ENCODE results near the gene ZNF613. TPM values are rescaled to one million over a fixed set of nuclear protein-coding genes. Genes with fewer than 3 reads are reported as not detected.

The ZNF613 gene
- polyA plus RNA-seq, 6 donors from 2014 or later = 2.1 to 8.4 (median 6.1) TPM

DNA sequence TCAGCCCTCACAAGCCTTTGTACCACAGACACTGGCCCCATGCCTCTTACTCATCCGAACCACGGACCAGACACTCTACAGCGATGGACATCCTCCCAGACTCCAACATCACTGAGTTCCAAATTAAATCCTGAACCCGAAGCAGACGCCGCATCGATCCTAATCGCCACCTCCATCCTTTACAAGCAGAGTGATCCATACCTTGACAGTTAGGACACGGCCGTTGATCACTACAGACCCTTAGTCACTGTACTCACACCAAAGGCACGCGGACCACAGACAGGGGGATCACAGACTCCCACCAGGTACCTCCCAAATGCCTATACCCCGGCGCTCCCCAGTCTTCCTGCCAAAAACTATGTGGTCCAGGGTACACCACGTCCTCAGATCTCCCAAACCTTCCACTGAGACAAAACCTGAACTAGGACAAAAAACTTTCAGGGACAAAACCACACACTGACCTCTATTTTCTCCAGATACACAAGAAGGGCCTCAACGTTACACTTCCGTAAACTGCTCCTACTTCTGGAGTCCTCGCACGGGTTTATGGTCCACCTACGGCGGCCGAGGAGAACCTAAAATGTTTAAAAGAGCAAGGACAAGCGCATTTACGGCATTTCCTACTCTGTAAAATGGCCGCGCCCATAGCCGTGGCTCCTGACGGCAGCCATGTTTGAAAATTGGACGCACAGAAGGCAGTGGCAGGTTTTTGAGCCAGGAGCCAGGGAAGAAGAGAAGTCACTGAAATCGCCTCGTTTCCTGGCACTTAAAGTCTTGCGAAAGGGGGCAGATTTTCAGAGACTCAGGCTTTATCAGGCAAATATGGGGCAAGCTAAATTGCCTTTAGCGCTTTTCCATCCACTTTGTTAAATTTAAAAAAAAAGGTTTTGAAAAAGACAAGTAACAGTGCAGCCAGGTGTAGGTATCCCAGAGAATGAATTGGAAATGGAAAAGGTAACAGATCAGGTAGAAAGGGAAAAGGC lies 59.3 kb downstream of the ZNF613 start, which contains the start of gene ZNF350:
TSS of gene ZNF350 (minus strand) at position 532 of the 983 bp plus-strand sequence. CDS start 12,480 bp downstream, outside the sequence.
- H3K36me3 Mint-ChIP-seq = peaks cover 37 to 61% of the 10 kb centered on the region in 2 donors
- ATAC-seq (ENCODE audit: low read depth in 2 of 2) (peak; percentile 97 to 98), DNase-seq (peak; percentile 91)
- H3K4me1 Mint-ChIP-seq = peaks cover 12 to 20% (median 14%) of the 10 kb centered on the region in 3 donors
- peak within 1 kb of the TSS; percentile 92 to 99 (median 94) for H3K27ac Mint-ChIP-seq
- H3K27me3 Mint-ChIP-seq = no peaks in the 10 kb centered on the region
- peak within 1 kb of the TSS; percentile 92 to 99 (median 96) for H3K4me3 Mint-ChIP-seq
- H3K9me3 Mint-ChIP-seq = peaks cover 18 to 82% (median 61%) of the 10 kb centered on the region in 7 donors

DNA sequence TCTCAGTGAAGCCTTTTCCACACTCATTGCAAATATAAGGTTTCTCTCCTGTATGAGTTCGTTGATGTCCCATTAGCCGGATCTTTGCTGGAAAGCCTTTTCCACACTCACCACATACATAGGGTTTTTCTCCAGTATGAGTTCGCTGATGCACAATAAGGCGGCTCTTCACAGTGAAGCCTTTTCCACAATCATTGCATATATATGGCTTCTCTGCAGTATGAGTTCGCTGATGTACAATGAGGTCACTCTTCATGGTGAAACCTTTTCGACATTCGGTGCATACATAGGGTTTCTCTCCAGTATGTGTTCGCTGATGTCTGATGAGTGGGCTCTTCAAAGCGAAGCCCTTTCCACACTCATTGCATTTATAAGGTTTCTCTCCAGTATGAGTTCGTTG lies 66.2 kb downstream of the ZNF613 start:
- H3K27ac Mint-ChIP-seq = no peak overlapping the region
- H3K4me1 Mint-ChIP-seq = no peaks in the 10 kb centered on the region
- H3K4me3 Mint-ChIP-seq = no peak overlapping the region
- peaks cover 51 to 70% of the 10 kb centered on the region in 2 donors for H3K36me3 Mint-ChIP-seq
- H3K27me3 Mint-ChIP-seq = no peaks in the 10 kb centered on the region
- H3K9me3 Mint-ChIP-seq = peaks cover 20 to 94% (median 88%) of the 10 kb centered on the region in 7 donors
- DNase-seq (no peak), ATAC-seq (ENCODE audit: low read depth in 2 of 2) (no peak)

DNA sequence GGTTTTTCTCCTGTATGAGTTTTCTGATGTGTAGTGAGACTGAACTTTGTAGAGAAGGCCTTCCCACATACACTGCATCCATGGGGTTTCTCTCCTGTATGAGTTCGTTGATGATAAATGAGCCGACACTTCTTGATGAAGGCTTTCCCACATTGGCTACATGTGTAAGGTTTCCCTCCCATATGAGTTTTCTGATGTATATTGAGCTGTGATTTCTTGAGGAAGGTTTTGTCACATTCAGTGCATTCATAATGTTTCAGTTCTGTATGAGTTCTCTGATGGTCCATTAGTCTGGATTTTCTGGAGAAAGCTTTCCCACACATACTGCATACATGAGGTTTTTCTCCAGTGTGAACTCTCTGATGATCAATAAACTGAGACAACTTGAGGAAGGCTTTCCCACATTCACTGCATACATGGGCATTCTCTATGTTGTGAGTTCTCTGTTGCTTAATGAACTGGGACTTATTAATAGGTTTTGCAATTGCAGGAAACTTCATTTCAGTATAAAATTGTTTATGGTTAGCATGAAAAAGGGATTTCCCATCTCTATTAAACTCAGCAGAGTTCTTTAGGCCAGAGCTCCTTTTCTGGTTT lies 66.9 kb downstream of the ZNF613 start:
- Mint-ChIP-seq H3K4me3 (no peak overlapping the region), H3K9me3 (peaks cover 14 to 94% (median 89%) of the 10 kb centered on the region in 7 donors), H3K27me3 (no peaks in the 10 kb centered on the region), H3K4me1 (no peaks in the 10 kb centered on the region), H3K36me3 (peaks cover 56 to 70% of the 10 kb centered on the region in 2 donors), H3K27ac (no peak overlapping the region)
- ATAC-seq (ENCODE audit: low read depth in 2 of 2) = no peak
- DNase-seq = no peak

Other genes starting within 250 kb of the ZNF613 start
- gene SPACA6, start 234.1 kb upstream of the ZNF613 start, polyA plus RNA-seq (ENCODE audit: low read depth in 6 of 6) = 1 to 10 TPM in 5 of 6 donors, under 1 TPM in 1; 0.85 to 6.8 (median 3.6) TPM
- under 1 TPM in 1 of 6 donors, not detected in 5; 0.29 TPM for gene HAS1, start 203.5 kb upstream of the ZNF613 start, polyA plus RNA-seq (ENCODE audit: low read depth in 6 of 6)
- gene FPR1, start 175.6 kb upstream of the ZNF613 start, polyA plus RNA-seq (ENCODE audit: low read depth in 6 of 6) = 1 to 10 TPM in 4 of 6 donors, under 1 TPM in 2; 0.18 to 6.3 (median 1.2) TPM
- under 1 TPM in 1 of 6 donors, not detected in 5; 0.71 TPM for gene FPR2, start 166.3 kb upstream of the ZNF613 start, polyA plus RNA-seq (ENCODE audit: low read depth in 6 of 6)
- not detected for gene FPR3, start 132.3 kb upstream of the ZNF613 start, polyA plus RNA-seq (ENCODE audit: low read depth in 6 of 6)
- gene ZNF577, start 39.5 kb upstream of the ZNF613 start, polyA plus RNA-seq (ENCODE audit: low read depth in 6 of 6) = 10 to 100 TPM in 1 of 6 donors, 1 to 10 TPM in 5; 3.8 to 11.0 (median 5.6) TPM
- gene ZNF649, start 22.5 kb upstream of the ZNF613 start, polyA plus RNA-seq (ENCODE audit: low read depth in 6 of 6) = 10 to 100 TPM in 5 of 6 donors, 1 to 10 TPM in 1; 8.3 to 17.7 (median 13.0) TPM
- 10 to 100 TPM; 24.0 to 42.2 (median 33.3) TPM for gene ZNF350, start 59.4 kb downstream of the ZNF613 start, polyA plus RNA-seq (ENCODE audit: low read depth in 6 of 6)
- gene ZNF615, start 80.7 kb downstream of the ZNF613 start, polyA plus RNA-seq (ENCODE audit: low read depth in 6 of 6) = 10 to 100 TPM in 2 of 6 donors, 1 to 10 TPM in 4; 6.9 to 14.9 (median 8.4) TPM
- 10 to 100 TPM in 3 of 6 donors, 1 to 10 TPM in 3; 7.1 to 17.2 (median 9.5) TPM for gene ZNF614, start 100.9 kb downstream of the ZNF613 start, polyA plus RNA-seq (ENCODE audit: low read depth in 6 of 6)
- gene ZNF432, start 121.4 kb downstream of the ZNF613 start, polyA plus RNA-seq (ENCODE audit: low read depth in 6 of 6) = 1 to 10 TPM; 1.1 to 9.3 (median 5.9) TPM
- gene ZNF841, start 168.3 kb downstream of the ZNF613 start, polyA plus RNA-seq (ENCODE audit: low read depth in 6 of 6) = 1 to 10 TPM; 2.9 to 8.2 (median 4.2) TPM
- gene ZNF616, start 212.5 kb downstream of the ZNF613 start, polyA plus RNA-seq (ENCODE audit: low read depth in 6 of 6) = 1 to 10 TPM; 2.2 to 7.1 (median 4.9) TPM
- gene ZNF836, start 244.1 kb downstream of the ZNF613 start, polyA plus RNA-seq (ENCODE audit: low read depth in 6 of 6) = 10 to 100 TPM in 4 of 6 donors, 1 to 10 TPM in 2; 8.2 to 21.1 (median 12.0) TPM